PC-3 (cell line): ENCODE data around the gene NUDT5. TPM values are rescaled to one million over a fixed set of nuclear protein-coding genes. Genes with fewer than 3 reads are reported as not detected.

Experiments used
- ATAC-seq: fragments of 200-7000 bp; cut with Tn5 transposase; 2 replicates; pipeline ENCODE4 v1.9.1; 2020; ENCODE audit warnings: mild to moderate bottlenecking, moderate library complexity
- BruUV-seq: library from RNA; stranded (reverse); fragments of 400-500 nt; replicated peaks from 2 replicates; lab custom pipeline; 2021; lab: Mats Ljungman, UMichigan
- CTCF ChIA-PET: fragments of 300-600 bp; sonication (Branson Sonifier 250); formaldehyde crosslinking; loops from one replicate; lab custom pipeline; 2022; ENCODE audit warnings: antibody characterized with exemption; lab: Charles Lee
- POLR2A ChIA-PET: fragments of 300-600 bp; sonication (Branson Sonifier 250); formaldehyde crosslinking; loops from one replicate; lab custom pipeline; 2022; ENCODE audit warnings: antibody characterized with exemption; ENCODE audit not compliant: unreplicated experiment; lab: Charles Lee
- DNase-seq: peaks from one replicate; pipeline ENCODE4 v3.0.0-alpha.2; 2015
- H2AFZ ChIP-seq: fragments of 300-600 bp; sonication (generic); 2 replicates; pipeline ENCODE4 v1.6.0; 2016; ENCODE audit warnings: antibody characterized with exemption, low read length
- H3F3A ChIP-seq: fragments of 300-600 bp; sonication (generic); one replicate; pipeline ENCODE4 v1.6.0; 2017; ENCODE audit warnings: antibody characterized with exemption, low read length, control low read depth, mild to moderate bottlenecking; ENCODE audit not compliant: unreplicated experiment
- H3K27ac ChIP-seq: fragments of 300-600 bp; sonication (generic); 2 replicates; pipeline ENCODE4 v1.5.1; 2016; ENCODE audit warnings: mild to moderate bottlenecking, low read length
- H3K27me3 ChIP-seq: fragments of 300-600 bp; sonication (generic); 2 replicates; pipeline ENCODE4 v1.6.1; 2016; ENCODE audit warnings: low read length, mixed read lengths
- H3K36me3 ChIP-seq: fragments of 300-600 bp; sonication (generic); 2 replicates; pipeline ENCODE4 v1.6.1; 2016; ENCODE audit warnings: low read depth, mixed run types, low read length, mixed read lengths
- H3K4me1 ChIP-seq: fragments of 300-600 bp; sonication (generic); 2 replicates; pipeline ENCODE4 v1.5.1; 2016; ENCODE audit warnings: low read length; ENCODE audit not compliant: insufficient read depth
- H3K4me2 ChIP-seq: fragments of 300-600 bp; sonication (generic); 2 replicates; pipeline ENCODE4 v1.6.0; 2016; ENCODE audit warnings: low read length
- H3K4me3 ChIP-seq: fragments of 300-600 bp; sonication (generic); 2 replicates; pipeline ENCODE4 v1.5.1; 2016; ENCODE audit warnings: mild to moderate bottlenecking, low read length, mixed read lengths
- H3K79me2 ChIP-seq: fragments of 300-600 bp; sonication (generic); 2 replicates; pipeline ENCODE4 v1.6.1; 2017; ENCODE audit warnings: low read length, mixed read lengths
- H3K9ac ChIP-seq: fragments of 300-600 bp; sonication (generic); 2 replicates; pipeline ENCODE4 v1.6.0; 2016; ENCODE audit warnings: mild to moderate bottlenecking, low read length
- H3K9me2 ChIP-seq: fragments of 300-600 bp; sonication (generic); replicated peaks from 2 replicates; pipeline ENCODE4 v1.6.1; 2016; ENCODE audit warnings: mixed run types, low read length, mixed read lengths
- H3K9me3 ChIP-seq: fragments of 300-600 bp; sonication (generic); 2 replicates; pipeline ENCODE4 v1.6.1; 2016; ENCODE audit warnings: low read length, mixed read lengths
- H4K20me1 ChIP-seq: fragments of 300-600 bp; sonication (generic); 2 replicates; pipeline ENCODE4 v1.6.1; 2016; ENCODE audit warnings: low read length, mixed read lengths
- EZH2 ChIP-seq: fragments of 300-600 bp; sonication (generic); IDR thresholded peaks from one replicate; pipeline ENCODE4 v1.6.1; 2017; ENCODE audit warnings: antibody characterized with exemption, mild to moderate bottlenecking, low read length; ENCODE audit not compliant: unreplicated experiment
- EZH2phosphoT487 ChIP-seq: fragments of 300-600 bp; sonication (generic); IDR thresholded peaks from 2 replicates; pipeline ENCODE4 v1.6.1; 2018; ENCODE audit warnings: mild to moderate bottlenecking, antibody characterized with exemption, low read length, borderline replicate concordance
- intact Hi-C: fragments of 100-400 bp; cut with micrococcal nuclease; formaldehyde crosslinking; loops from 2 replicates; pipeline ENCODE4 v1.9.0; 2023
- total RNA-seq: library from RNA; depleted of rRNA; stranded (reverse); fragments of >200 nt; gene quantifications from 2 replicates; pipeline ENCODE4 v1.2.3, GENCODE V29; 2014
- TF ChIP-seq, protein P1 (sequence below): fragments of 300-600 bp; sonication (generic); conservative IDR thresholded peaks from 2 replicates; pipeline ENCODE4 v1.5.1; 2017; ENCODE audit warnings: antibody characterized with exemption, low read depth, mild to moderate bottlenecking, low read length

NUDT5 gene
- total RNA-seq, 1 experiment from 2014 or later, result 39.3 TPM

DNA sequence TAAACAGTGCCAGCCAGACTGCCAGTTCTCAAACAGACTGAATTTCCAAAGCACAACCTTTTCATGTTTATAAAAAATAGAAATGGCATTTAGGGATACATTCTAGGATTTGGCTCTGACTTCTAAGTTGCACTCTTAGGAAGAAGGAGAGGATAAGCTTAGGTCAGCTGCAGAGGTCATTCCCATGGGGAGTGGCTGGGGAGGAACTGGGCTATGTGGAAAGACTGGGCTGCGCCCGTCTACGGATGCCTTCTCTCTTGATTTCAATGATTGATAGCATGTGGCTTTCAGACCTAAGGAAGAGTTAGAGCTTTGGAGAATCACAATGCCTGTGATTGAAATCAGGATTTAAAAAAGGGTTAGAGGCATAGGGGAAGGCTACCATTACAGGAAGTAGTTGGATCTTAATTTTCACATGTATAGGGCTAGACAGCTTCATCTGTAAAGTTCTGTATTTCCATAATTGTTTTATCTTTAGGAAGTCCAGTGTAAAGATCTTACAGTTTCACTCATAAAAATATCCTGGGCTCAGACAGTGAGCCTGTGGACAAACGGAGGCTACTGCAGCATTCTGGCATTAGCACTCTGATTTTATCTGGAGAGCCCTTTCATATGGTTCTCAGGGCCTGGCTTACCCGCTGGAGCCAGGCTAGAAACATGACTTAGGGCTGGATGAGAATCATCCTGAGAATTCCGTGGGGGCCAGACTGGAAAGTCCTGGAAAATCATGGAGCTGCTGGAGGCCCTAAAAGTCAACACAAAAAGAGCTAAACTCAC lies 29.5 kb downstream of the NUDT5 start:
- ChIA-PET POLR2A (no interaction called here), CTCF (no interaction called here)
- intact Hi-C loops, result no loop called here
- DNase-seq, result no peak
- no peaks in the 10 kb centered on the region for H3K4me1 ChIP-seq
- BruUV-seq, result no TSS peak
- no peaks in the 10 kb centered on the region for H4K20me1 ChIP-seq
- no peaks in the 10 kb centered on the region for H3F3A ChIP-seq
- H3K4me2 ChIP-seq, result no peak overlapping the region
- no peaks in the 10 kb centered on the region for H3K9me2 ChIP-seq
- H3K27ac ChIP-seq, result no peak overlapping the region
- H3K27me3 ChIP-seq, result no peaks in the 10 kb centered on the region
- no peak overlapping the region for H3K4me3 ChIP-seq
- no peak overlapping the region for H3K9ac ChIP-seq
- H3K36me3 ChIP-seq, result no peaks in the 10 kb centered on the region; the same call in 1 of the 2 replicates
- no peak for ATAC-seq
- no peaks in the 10 kb centered on the region for H3K79me2 ChIP-seq
- no peaks in the 10 kb centered on the region for H3K9me3 ChIP-seq
- no peak overlapping the region for H2AFZ ChIP-seq
- TF ChIP-seq EZH2phosphoT487 (no peak), EZH2 (no peak)
- TF ChIP-seq, protein P1, sequence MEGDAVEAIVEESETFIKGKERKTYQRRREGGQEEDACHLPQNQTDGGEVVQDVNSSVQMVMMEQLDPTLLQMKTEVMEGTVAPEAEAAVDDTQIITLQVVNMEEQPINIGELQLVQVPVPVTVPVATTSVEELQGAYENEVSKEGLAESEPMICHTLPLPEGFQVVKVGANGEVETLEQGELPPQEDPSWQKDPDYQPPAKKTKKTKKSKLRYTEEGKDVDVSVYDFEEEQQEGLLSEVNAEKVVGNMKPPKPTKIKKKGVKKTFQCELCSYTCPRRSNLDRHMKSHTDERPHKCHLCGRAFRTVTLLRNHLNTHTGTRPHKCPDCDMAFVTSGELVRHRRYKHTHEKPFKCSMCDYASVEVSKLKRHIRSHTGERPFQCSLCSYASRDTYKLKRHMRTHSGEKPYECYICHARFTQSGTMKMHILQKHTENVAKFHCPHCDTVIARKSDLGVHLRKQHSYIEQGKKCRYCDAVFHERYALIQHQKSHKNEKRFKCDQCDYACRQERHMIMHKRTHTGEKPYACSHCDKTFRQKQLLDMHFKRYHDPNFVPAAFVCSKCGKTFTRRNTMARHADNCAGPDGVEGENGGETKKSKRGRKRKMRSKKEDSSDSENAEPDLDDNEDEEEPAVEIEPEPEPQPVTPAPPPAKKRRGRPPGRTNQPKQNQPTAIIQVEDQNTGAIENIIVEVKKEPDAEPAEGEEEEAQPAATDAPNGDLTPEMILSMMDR, result no peak

DNA sequence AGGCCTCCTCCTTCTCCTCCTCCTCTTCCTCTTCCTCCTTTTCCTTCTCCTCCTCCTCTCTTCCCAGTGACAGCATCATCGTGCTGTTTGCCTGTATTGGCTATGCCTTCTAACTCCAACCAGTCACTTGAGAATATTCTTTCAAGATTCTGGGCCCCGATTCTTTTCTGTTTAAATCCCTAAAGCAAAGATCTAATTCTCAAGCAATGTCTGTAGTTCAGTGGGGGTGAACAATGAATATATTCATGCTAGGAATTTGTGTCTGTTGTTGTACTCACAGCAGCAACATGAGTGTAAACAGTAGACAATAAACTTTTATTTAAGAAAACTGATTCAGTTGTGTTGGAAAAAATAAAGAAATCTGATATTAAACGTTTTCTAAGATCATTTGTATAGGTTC lies 30.7 kb downstream of the NUDT5 start:
- no peaks in the 10 kb centered on the region for H3K9me2 ChIP-seq
- H3K36me3 ChIP-seq, result no peaks in the 10 kb centered on the region; the same call in 1 of the 2 replicates
- no peaks in the 10 kb centered on the region for H4K20me1 ChIP-seq
- H2AFZ ChIP-seq, result no peak overlapping the region
- H3K9me3 ChIP-seq, result no peaks in the 10 kb centered on the region
- H3F3A ChIP-seq, result no peaks in the 10 kb centered on the region
- no peak overlapping the region for H3K4me3 ChIP-seq
- ATAC-seq (no peak), DNase-seq (no peak)
- intact Hi-C loops, result no loop called here
- H3K79me2 ChIP-seq, result no peaks in the 10 kb centered on the region
- CTCF ChIA-PET, result no interaction called here
- no TSS peak for BruUV-seq
- no peak overlapping the region for H3K4me2 ChIP-seq
- no peak overlapping the region for H3K27ac ChIP-seq
- POLR2A ChIA-PET, result no interaction called here
- H3K27me3 ChIP-seq, result no peaks in the 10 kb centered on the region
- no peak overlapping the region for H3K9ac ChIP-seq
- TF ChIP-seq EZH2, result no peak
- TF ChIP-seq, protein P1, result no peak
- TF ChIP-seq EZH2phosphoT487, result no peak
- H3K4me1 ChIP-seq, result no peaks in the 10 kb centered on the region

DNA sequence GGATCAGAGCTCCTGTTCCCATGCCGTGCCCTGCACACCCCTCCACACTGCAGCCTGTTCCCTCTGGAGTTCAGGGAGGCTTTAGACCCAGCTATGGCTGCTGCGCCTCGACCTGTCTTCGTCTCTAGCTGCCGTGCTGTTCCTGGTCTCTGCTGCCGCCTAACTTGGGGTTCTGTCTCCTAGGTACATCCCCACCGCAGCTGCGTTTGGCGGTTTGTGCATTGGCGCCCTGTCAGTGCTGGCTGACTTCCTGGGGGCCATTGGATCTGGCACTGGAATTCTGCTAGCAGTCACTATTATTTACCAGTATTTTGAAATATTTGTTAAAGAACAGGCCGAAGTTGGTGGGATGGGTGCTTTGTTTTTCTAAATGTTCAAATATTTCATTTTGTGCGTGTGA lies 31.6 kb downstream of the NUDT5 start:
- intact Hi-C loops, result no loop called here
- Histone ChIP-seq H3K27me3 (no peaks in the 10 kb centered on the region), H3K9me2 (no peaks in the 10 kb centered on the region), H4K20me1 (no peaks in the 10 kb centered on the region), H3K36me3 (no peaks in the 10 kb centered on the region; the same call in 1 of the 2 replicates), H3K79me2 (no peaks in the 10 kb centered on the region), H3K4me3 (no peak overlapping the region), H3K27ac (no peak overlapping the region), H3K9me3 (no peaks in the 10 kb centered on the region), H2AFZ (no peak overlapping the region), H3F3A (no peaks in the 10 kb centered on the region), H3K9ac (no peak overlapping the region), H3K4me1 (no peaks in the 10 kb centered on the region), H3K4me2 (no peak overlapping the region)
- BruUV-seq, result no TSS peak
- POLR2A ChIA-PET, result no interaction called here
- ATAC-seq, result no peak
- TF ChIP-seq, protein P1, result no peak
- no peak for TF ChIP-seq EZH2
- no peak for TF ChIP-seq EZH2phosphoT487
- CTCF ChIA-PET, result no interaction called here
- no peak for DNase-seq
